Prostate gland (tissue), 2 donors: ENCODE measurements around the gene PRPF38B.

Experiments used
- CTCF ChIP-seq, 4 experiments: fragments of 200-600 bp in 2 of 4; fragments of 450-650 bp in 2 of 4; sonication (generic) in 2 of 4; IDR thresholded peaks; 1 replicate in 3 of 4; 2 replicates in 1 of 4; pipeline ENCODE4 v1.5.1; 2016 to 2019; ENCODE audit warnings: antibody characterized with exemption in 4 of 4, mild to moderate bottlenecking in 2 of 4, moderate library complexity in 2 of 4
- POLR2A ChIP-seq: fragments of 450-650 bp; IDR thresholded peaks from one replicate; pipeline ENCODE4 v1.6.1; 2016; ENCODE audit warnings: antibody characterized with exemption, mild to moderate bottlenecking
- POLR2AphosphoS5 ChIP-seq: sonication (generic); formaldehyde crosslinking; IDR thresholded peaks from one replicate; pipeline ENCODE4 v1.6.1; 2017; ENCODE audit warnings: antibody characterized with exemption

GRCh38 chr1:108729481-108729880, 37.4 kb downstream of the PRPF38B start:
- TF ChIP-seq CTCF (IDR thresholded peaks at IDR 0.05): no peak
- no peak for TF ChIP-seq POLR2A
- TF ChIP-seq POLR2AphosphoS5: no peak
